Measurements from ENCODE around the gene CDH10.

The CDH10 gene

DNA sequence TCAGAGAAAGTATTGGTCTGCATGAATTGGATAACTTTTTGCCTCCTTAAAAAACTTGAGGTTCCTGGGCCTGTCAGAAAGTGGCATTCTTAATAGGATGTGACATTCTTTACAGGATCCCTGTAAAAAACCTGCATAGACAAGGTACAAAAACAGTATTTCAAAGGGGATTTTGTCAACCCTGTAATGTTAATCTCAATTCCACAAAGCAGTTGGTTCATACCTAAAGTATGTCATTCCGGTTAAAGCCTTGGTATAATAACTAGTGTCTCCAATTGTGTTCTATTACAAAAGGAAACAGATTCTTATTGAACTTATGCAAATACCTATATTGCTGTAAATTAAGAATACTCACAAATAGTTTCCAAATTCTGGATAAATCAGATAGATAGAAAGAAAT, 169.7 kb downstream of the CDH10 start:
- DNase-seq: no peak

DNA sequence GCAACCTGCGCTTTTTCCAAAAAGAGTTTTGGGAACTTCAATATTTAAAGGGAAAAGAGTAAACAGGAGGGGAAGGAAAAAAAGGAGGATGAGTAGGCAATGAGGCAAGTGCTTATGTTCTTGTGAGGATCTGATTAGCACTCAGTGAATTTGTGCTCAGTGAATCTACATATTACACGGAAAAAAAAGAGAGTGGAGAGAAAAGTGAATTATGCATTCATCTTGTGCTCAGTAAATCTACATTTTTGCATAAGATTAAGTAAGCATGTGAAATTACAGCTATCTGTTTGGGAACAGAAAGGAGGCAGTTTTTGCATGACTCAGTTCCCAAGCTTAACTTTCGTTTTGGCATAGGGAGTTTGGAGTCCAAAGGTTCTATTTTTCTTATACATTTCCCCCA, 170.1 kb downstream of the CDH10 start:
- no peak for DNase-seq

DNA sequence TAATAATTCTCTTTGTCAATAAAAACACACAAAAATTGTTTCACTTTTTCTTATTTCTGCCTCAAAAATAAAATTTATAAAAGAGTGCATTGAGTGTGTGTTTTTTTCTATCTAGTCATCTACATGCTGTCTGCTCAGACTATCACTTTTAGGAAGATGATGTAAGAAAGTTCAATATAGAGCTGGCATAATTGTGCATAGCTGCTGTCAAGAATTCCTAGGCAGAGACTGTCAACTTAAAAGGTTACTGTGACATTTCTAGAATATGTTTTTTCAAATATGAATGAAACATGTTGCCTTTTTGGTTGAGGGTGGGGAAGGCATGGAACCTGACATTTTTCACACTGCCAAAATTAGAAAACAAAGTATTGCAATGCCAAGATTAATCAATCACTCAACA, 172.3 kb downstream of the CDH10 start:
- DNase-seq: no peak

DNA sequence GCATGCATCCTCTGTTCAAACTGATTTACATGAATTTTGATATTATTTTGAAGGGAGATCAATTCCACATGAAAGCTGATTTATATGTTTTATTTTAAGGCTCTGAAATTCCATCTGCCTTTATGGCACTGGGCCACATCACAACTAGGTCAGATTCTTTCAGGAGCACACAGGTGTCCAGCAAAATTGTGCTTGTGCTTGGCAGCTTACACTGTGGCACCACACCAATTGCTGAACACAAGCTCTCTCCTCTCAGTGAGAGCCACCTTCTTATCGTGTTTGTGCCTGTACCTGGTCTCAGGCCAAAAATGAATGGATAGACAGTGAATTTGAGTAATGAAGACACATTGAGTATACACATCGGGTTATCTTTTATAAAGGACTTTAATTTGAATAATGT, 200.4 kb downstream of the CDH10 start:
- DNase-seq: peak in 1 of 2 experiments; percentile 17

DNA sequence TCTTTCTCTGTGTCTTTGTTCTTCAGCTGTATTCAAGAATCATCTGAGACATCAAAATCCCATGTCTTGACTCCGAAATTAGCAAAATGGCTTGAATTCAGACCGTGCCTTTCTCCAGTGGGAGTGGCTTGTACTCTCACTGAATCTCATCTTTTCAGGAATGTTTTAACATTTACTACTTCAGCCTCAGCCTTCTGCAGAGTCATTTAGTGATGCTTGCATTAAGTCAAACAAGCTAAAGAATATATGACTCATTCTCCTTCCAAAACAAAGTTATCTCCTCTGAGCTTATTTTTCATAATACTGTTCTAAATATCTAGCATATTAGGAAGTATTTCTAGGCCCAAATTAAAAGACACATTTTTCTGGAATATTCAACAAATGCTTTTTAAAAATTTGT, 205.3 kb downstream of the CDH10 start:
- DNase-seq: no peak

All from NCI-H446 (cell line).